ENCODE results near the gene NPC1. TPM values are rescaled to one million over a fixed set of nuclear protein-coding genes. Genes with fewer than 3 reads are reported as not detected.

NPC1 gene
- total RNA-seq = 10 to 100 TPM; 54.5 to 55.3 TPM

- DNase-seq = peak; percentile 96
- peak; percentile 89 for ATAC-seq (ENCODE audit: low read depth)
- Mint-ChIP-seq H3K9me3 (no peaks in the 10 kb centered on the region), H3K4me1 (peaks cover 28% of the 10 kb centered on the region), H3K4me3 (peak within 1 kb of the TSS; percentile 94), H3K27me3 (peaks cover 13% of the 10 kb centered on the region), H3K27ac (peak within 1 kb of the TSS; percentile 98), H3K36me3 (peaks cover 6% of the 10 kb centered on the region)
- POLR2A ChIA-PET = interaction anchor here (0.8 to 1.7 kb wide), 7 partner anchors 12 to 134 kb away, joined by 3 to 10 read pairs (median 7); partner anchors contain the start of genes RIOK3 and RMC1
These were observed at the start of gene NPC1 for GRCh38 chr18:23586249-23587196. Gene NPC1 (minus strand): TSS chr18:23586506. CDS start chr18:23586343, 163 bp downstream.

GRCh38 chr18:23636071-23636399 lies 49.7 kb upstream of the NPC1 start:
- no peak overlapping the region for H3K4me3 Mint-ChIP-seq
- POLR2A ChIA-PET = no interaction called here

GRCh38 chr18:23635283-23636070 lies 49.2 kb upstream of the NPC1 start:
- Mint-ChIP-seq H3K36me3 (no peaks in the 10 kb centered on the region), H3K4me3 (no peak overlapping the region), H3K27ac (no peak overlapping the region), H3K9me3 (no peaks in the 10 kb centered on the region), H3K4me1 (peaks cover 15% of the 10 kb centered on the region), H3K27me3 (peaks cover 34% of the 10 kb centered on the region)
- DNase-seq (no peak), ATAC-seq (ENCODE audit: low read depth) (no peak)
- POLR2A ChIA-PET = no interaction called here

More at GRCh38 chr18:23636071-23636399, 49.7 kb upstream of the NPC1 start:
- Mint-ChIP-seq H3K27me3 (peaks cover 34% of the 10 kb centered on the region), H3K27ac (no peak overlapping the region), H3K36me3 (no peaks in the 10 kb centered on the region), H3K9me3 (no peaks in the 10 kb centered on the region), H3K4me1 (peaks cover 15% of the 10 kb centered on the region)
- no peak for DNase-seq
- ATAC-seq (ENCODE audit: low read depth) = no peak

- Mint-ChIP-seq H3K4me3 (no peak overlapping the region), H3K27me3 (peaks cover 34% of the 10 kb centered on the region), H3K4me1 (peaks cover 15% of the 10 kb centered on the region), H3K27ac (no peak overlapping the region), H3K9me3 (no peaks in the 10 kb centered on the region), H3K36me3 (no peaks in the 10 kb centered on the region)
- ATAC-seq (ENCODE audit: low read depth) (no peak), DNase-seq (no peak)
- POLR2A ChIA-PET = no interaction called here
These were observed 48.4 kb upstream of the NPC1 start for GRCh38 chr18:23634692-23635091.

- Mint-ChIP-seq H3K36me3 (no peaks in the 10 kb centered on the region), H3K9me3 (no peaks in the 10 kb centered on the region), H3K27ac (no peak overlapping the region), H3K4me3 (no peak overlapping the region), H3K4me1 (peaks cover 15% of the 10 kb centered on the region), H3K27me3 (peaks cover 22% of the 10 kb centered on the region)
- ATAC-seq (ENCODE audit: low read depth) = no peak
- POLR2A ChIA-PET = no interaction called here
- no peak for DNase-seq
These were observed 46.3 kb upstream of the NPC1 start for GRCh38 chr18:23632615-23633014.

GRCh38 chr18:23631746-23632145 lies 45.4 kb upstream of the NPC1 start:
- Mint-ChIP-seq H3K27me3 (peaks cover 19% of the 10 kb centered on the region), H3K9me3 (no peaks in the 10 kb centered on the region), H3K36me3 (no peaks in the 10 kb centered on the region), H3K27ac (no peak overlapping the region), H3K4me1 (peaks cover 15% of the 10 kb centered on the region), H3K4me3 (no peak overlapping the region)
- POLR2A ChIA-PET = no interaction called here
- no peak for ATAC-seq (ENCODE audit: low read depth)
- no peak for DNase-seq

- Mint-ChIP-seq H3K9me3 (no peaks in the 10 kb centered on the region), H3K36me3 (no peaks in the 10 kb centered on the region), H3K27ac (no peak overlapping the region), H3K27me3 (peaks cover 19% of the 10 kb centered on the region), H3K4me3 (no peak overlapping the region), H3K4me1 (peaks cover 15% of the 10 kb centered on the region)
- DNase-seq (no peak), ATAC-seq (ENCODE audit: low read depth) (no peak)
- POLR2A ChIA-PET = no interaction called here
These were observed 45.0 kb upstream of the NPC1 start for GRCh38 chr18:23631312-23631711.

GRCh38 chr18:23629444-23629946 lies 43.2 kb upstream of the NPC1 start:
- Mint-ChIP-seq H3K4me3 (no peak overlapping the region), H3K9me3 (no peaks in the 10 kb centered on the region)
- peak; percentile 22 for ATAC-seq (ENCODE audit: low read depth)

GRCh38 chr18:23627970-23628369 lies 41.7 kb upstream of the NPC1 start:
- POLR2A ChIA-PET = interaction anchor here (0.7 kb wide), 1 partner anchor 453 kb away, joined by 4 read pairs; no protein-coding TSS in a partner anchor
- DNase-seq (no peak), ATAC-seq (ENCODE audit: low read depth) (no peak)
- no peaks in the 10 kb centered on the region for H3K9me3 Mint-ChIP-seq
- no peak overlapping the region for H3K27ac Mint-ChIP-seq
- no peaks in the 10 kb centered on the region for H3K4me1 Mint-ChIP-seq
- no peak overlapping the region for H3K4me3 Mint-ChIP-seq
- H3K36me3 Mint-ChIP-seq = no peaks in the 10 kb centered on the region
- peaks cover 18% of the 10 kb centered on the region for H3K27me3 Mint-ChIP-seq

More at GRCh38 chr18:23629444-23629946, 43.2 kb upstream of the NPC1 start:
- Mint-ChIP-seq H3K27me3 (peaks cover 18% of the 10 kb centered on the region), H3K36me3 (no peaks in the 10 kb centered on the region), H3K27ac (no peak overlapping the region), H3K4me1 (peaks cover 3% of the 10 kb centered on the region)
- DNase-seq = no peak
- POLR2A ChIA-PET = no interaction called here

GRCh38 chr18:23627321-23627720 lies 41.0 kb upstream of the NPC1 start:
- H3K4me1 Mint-ChIP-seq = no peaks in the 10 kb centered on the region
- H3K9me3 Mint-ChIP-seq = no peaks in the 10 kb centered on the region
- H3K27ac Mint-ChIP-seq = no peak overlapping the region
- POLR2A ChIA-PET = no interaction called here
- DNase-seq (no peak), ATAC-seq (ENCODE audit: low read depth) (no peak)
- peaks cover 20% of the 10 kb centered on the region for H3K27me3 Mint-ChIP-seq
- no peaks in the 10 kb centered on the region for H3K36me3 Mint-ChIP-seq
- no peak overlapping the region for H3K4me3 Mint-ChIP-seq

- no peaks in the 10 kb centered on the region for H3K9me3 Mint-ChIP-seq
- ATAC-seq (ENCODE audit: low read depth) = no peak
- POLR2A ChIA-PET = no interaction called here
- no peaks in the 10 kb centered on the region for H3K36me3 Mint-ChIP-seq
- H3K4me3 Mint-ChIP-seq = no peak overlapping the region
- no peak overlapping the region for H3K27ac Mint-ChIP-seq
- no peak for DNase-seq
- H3K4me1 Mint-ChIP-seq = no peaks in the 10 kb centered on the region
- H3K27me3 Mint-ChIP-seq = peaks cover 21% of the 10 kb centered on the region
These were observed 40.4 kb upstream of the NPC1 start for GRCh38 chr18:23626451-23627279.

GRCh38 chr18:23623040-23623439 lies 36.7 kb upstream of the NPC1 start:
- Mint-ChIP-seq H3K9me3 (no peaks in the 10 kb centered on the region), H3K36me3 (no peaks in the 10 kb centered on the region), H3K27me3 (peaks cover 49% of the 10 kb centered on the region), H3K4me1 (peaks cover 7% of the 10 kb centered on the region), H3K4me3 (no peak overlapping the region), H3K27ac (no peak overlapping the region)
- POLR2A ChIA-PET = no interaction called here
- no peak for DNase-seq
- no peak for ATAC-seq (ENCODE audit: low read depth)

- H3K9me3 Mint-ChIP-seq = no peaks in the 10 kb centered on the region
- H3K4me3 Mint-ChIP-seq = peak overlapping the region; percentile 45
- POLR2A ChIA-PET = no interaction called here
- H3K4me1 Mint-ChIP-seq = peaks cover 7% of the 10 kb centered on the region
- H3K36me3 Mint-ChIP-seq = no peaks in the 10 kb centered on the region
- DNase-seq = peak; percentile 35
- H3K27me3 Mint-ChIP-seq = peaks cover 55% of the 10 kb centered on the region
- ATAC-seq (ENCODE audit: low read depth) = peak; percentile 31
- H3K27ac Mint-ChIP-seq = no peak overlapping the region
These were observed 33.1 kb upstream of the NPC1 start for GRCh38 chr18:23619388-23619881.
